NB4 (cell line): ENCODE measurements around the gene ELK4.

ENCODE experiments used
- DNase-seq: peaks from one replicate; pipeline ENCODE4 v3.0.0; 2010; ENCODE audit warnings: low read depth
- H3K4me3 ChIP-seq: one replicate; pipeline ENCODE4 v1.5.1; 2011; ENCODE audit warnings: mild to moderate bottlenecking, low read depth, low read length, moderate library complexity
- CTCF ChIP-seq: IDR thresholded peaks from one replicate; pipeline ENCODE4 v1.5.1; 2012; ENCODE audit warnings: low read depth, low read length
- MAX ChIP-seq: IDR thresholded peaks from 2 replicates; pipeline ENCODE4 v1.6.1; 2011; ENCODE audit warnings: low read depth, low read length
- MYC ChIP-seq: IDR thresholded peaks from 2 replicates; pipeline ENCODE4 v1.6.1; 2011; ENCODE audit warnings: low read depth, low read length
- POLR2A ChIP-seq: IDR thresholded peaks from 2 replicates; pipeline ENCODE4 v1.6.1; 2011; ENCODE audit warnings: mild to moderate bottlenecking; ENCODE audit not compliant: insufficient read length; ENCODE audit errors: extremely low read depth

The ELK4 gene

GRCh38 chr1:205570173-205570501, 61.7 kb downstream of the ELK4 start:
- TF ChIP-seq MAX (no peak), CTCF (no peak), MYC (no peak), POLR2A (no peak)
- DNase-seq = no peak
- no peak overlapping the region for H3K4me3 ChIP-seq

GRCh38 chr1:205569411-205570172, 62.2 kb downstream of the ELK4 start:
- no peak overlapping the region for H3K4me3 ChIP-seq
- TF ChIP-seq MAX (no peak), POLR2A (no peak), MYC (no peak), CTCF (no peak)
- no peak for DNase-seq

- no peak overlapping the region for H3K4me3 ChIP-seq
- TF ChIP-seq POLR2A (no peak), MAX (no peak), MYC (no peak), CTCF (no peak)
- DNase-seq = no peak
Measured at GRCh38 chr1:205568469-205569361, 63.1 kb downstream of the ELK4 start.

- DNase-seq = no peak
- TF ChIP-seq MYC = no peak
- TF ChIP-seq CTCF = no peak
- no peak for TF ChIP-seq POLR2A
- no peak for TF ChIP-seq MAX
- no peak overlapping the region for H3K4me3 ChIP-seq
Measured at GRCh38 chr1:205568135-205568468, 63.7 kb downstream of the ELK4 start.

- DNase-seq = no peak
- H3K4me3 ChIP-seq = no peak overlapping the region
- TF ChIP-seq CTCF (no peak), MYC (no peak), POLR2A (no peak), MAX (no peak)
Measured at GRCh38 chr1:205567716-205568115, 64.1 kb downstream of the ELK4 start.
